ENCODE measurements around the gene ZC3HAV1.
"Not testable (repeated sequence)": the region's sequence is repeated elsewhere in the genome, so short reads cannot be mapped to it uniquely, and the experiment has no call there.

Gene ZC3HAV1

GRCh38 chr7:139049936-139050335, 59.6 kb downstream of the ZC3HAV1 start:
- no peak for DNase-seq (ENCODE audit: low read depth)

GRCh38 chr7:139049111-139049510, 60.4 kb downstream of the ZC3HAV1 start:
- no peak for DNase-seq (ENCODE audit: low read depth)

GRCh38 chr7:139047970-139048369, 61.5 kb downstream of the ZC3HAV1 start:
- DNase-seq (ENCODE audit: low read depth): no peak

DNA sequence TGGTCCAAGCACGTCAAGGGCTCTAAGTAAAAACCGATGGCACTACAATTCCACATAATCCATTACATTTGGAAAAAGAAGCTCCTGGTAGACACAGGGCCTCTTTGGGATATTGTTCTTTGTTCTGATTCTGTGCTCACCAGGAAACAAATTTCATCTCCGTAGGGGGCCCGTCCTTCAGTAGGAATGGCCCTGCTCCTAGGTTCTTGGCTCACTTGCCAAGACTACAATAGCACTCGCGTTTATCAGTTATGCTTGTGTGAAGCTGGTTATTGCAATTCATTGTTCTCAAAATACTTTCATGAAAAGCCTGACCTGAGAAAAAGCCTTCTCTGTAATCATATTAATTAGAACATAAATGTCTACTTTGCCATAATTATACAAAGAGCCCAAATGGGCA, 63.4 kb downstream of the ZC3HAV1 start:
- DNase-seq (ENCODE audit: low read depth): no peak

DNA sequence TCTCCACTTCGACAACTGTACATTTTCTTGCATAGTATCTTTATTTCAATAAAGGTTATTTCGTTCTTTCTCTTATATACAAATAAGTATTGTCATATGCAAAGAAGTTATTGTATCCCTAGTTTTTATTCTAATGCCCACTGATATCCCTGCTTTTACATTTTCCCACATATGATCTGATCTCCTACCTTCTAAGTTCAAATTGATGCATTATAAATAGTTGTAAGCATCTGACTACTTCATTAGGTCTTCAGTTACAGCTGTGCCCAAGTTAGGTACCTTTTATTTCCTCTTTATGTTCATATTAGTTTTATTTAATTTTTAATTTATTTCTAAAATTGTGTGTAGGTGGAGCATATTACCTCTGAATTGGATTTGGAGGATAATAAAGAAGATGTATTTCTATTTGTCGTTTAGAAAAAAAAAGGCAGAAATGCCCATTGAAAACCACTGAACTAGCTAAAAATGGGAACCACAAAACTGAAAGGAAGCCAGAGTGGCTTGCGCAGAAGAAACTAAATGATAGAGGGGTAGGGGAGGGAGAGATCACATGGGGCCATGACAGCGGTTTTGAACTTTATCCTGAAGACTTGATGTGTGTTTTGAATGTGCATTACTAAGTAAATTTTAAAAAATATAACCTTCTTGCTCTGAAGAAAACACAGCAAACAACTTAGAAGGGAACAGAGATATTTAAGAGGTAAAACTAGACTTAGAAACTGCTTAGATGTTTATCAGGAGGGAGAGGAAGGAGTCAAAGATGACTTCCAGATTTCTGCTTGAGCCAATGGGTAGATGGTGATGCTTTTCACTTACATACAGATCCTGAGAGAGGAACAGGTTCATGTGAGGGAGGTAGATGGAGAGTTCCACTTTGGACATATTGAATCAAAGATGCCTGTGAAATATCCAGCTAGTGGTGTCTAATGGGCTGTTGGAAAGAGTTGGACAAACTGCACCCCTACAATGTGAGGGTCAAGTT, 64.4 kb downstream of the ZC3HAV1 start:
- DNase-seq (ENCODE audit: low read depth): no peak

GRCh38 chr7:139043823-139044812, 65.4 kb downstream of the ZC3HAV1 start:
- DNase-seq (ENCODE audit: low read depth): no peak

DNA sequence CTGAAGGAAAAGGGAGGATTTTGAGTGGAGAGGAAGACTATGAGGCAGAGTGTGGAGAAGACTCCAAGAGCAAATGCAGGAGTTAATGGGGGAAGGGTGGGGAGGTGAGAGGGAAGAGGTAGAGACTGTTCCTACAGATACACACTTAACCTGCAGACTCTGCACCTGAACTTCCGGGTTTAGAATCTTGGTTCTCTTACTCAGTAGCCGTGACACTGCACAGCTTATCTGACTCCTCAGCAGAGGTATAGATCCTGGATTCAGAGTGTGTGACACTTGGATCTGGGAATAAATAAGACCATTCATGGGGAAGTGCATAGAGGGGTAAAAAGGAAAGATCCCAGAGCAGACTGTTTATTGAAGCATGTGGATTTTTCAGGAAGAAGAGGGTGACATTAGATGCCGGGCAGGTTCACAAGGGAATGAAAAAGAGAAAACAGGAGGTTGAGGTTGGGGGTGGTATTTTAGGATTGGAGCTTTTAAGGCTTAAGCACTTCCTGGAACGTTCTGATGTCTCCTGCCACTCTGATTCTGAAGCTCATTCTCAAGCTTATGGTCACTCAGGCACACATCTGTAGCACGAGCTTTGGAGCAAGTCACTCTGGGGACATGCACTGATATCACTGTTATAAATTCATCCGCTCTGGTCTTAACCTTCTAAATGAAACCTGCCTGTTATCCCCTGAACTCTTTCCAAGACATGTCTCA, 68.0 kb downstream of the ZC3HAV1 start:
- no peak for DNase-seq (ENCODE audit: low read depth)

- DNase-seq (ENCODE audit: low read depth): no peak
Observed at GRCh38 chr7:139038691-139039090, 70.8 kb downstream of the ZC3HAV1 start.

- no peak for DNase-seq (ENCODE audit: low read depth)
Observed at GRCh38 chr7:139036901-139037300, 72.6 kb downstream of the ZC3HAV1 start.

- peak; percentile 7 for DNase-seq (ENCODE audit: low read depth)
Observed at GRCh38 chr7:139035586-139036353, 73.8 kb downstream of the ZC3HAV1 start, which contains the start of gene ZC3HAV1L. TSS of gene ZC3HAV1L (minus strand) at chr7:139036042. CDS start at chr7:139036017, 25 bp downstream.

- DNase-seq (ENCODE audit: low read depth): no peak
Observed at GRCh38 chr7:139034855-139035585, 74.5 kb downstream of the ZC3HAV1 start.

- DNase-seq (ENCODE audit: low read depth): no peak
Observed at GRCh38 chr7:139034336-139034735, 75.2 kb downstream of the ZC3HAV1 start.

DNA sequence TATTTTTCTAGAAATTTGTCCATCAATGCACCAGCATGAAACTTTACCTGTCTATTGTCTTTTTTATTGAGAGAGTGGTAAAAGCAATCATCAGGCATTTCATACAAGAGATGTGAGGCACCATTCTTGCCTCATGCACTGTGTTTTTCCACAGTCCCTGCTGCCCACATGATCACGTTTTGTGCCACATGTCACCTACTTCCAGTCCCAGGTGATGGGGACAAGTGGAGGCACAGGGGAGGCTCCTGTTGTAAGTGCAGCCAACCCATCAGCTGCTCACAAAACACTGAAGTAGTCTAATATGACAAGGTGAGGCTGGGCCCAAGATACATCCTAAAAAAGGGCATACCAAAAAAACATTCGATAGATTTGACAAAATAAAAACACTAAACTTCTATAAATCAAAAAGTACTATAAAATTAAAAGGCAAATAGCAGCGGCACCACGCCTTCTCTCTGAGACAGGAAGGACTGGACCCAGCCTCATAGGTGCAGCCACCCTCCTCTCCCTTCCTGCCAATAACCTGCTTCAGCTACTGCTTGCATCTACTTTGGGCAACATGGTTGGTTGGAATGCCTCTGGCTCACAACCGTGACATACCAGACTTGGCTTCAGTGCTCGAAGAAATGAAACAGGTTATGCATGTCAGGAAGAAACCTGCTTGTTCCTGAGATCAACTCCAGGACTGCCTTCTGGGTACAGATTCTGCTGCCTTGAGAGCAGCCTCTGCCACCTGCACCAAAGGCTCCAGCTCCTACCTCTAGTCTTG, 76.0 kb downstream of the ZC3HAV1 start:
- no peak for DNase-seq (ENCODE audit: low read depth)

DNA sequence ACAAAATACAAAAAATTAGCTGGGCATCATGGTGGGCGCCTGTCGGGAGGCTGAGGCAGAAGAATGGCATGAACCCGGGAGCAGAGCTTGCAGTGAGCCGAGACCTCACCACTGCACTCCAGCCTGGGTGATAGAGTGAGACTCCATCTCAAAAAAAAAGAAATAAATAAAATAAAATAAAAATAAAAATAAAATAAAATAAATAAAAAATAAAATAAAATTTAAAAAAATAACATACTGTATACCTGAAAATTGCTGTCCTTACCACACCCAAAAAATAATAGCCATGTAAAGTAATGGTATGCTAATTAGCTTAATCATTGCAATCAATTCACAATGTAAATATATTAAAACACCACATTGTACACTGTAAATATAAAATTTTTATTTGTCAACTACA, 77.0 kb downstream of the ZC3HAV1 start:
- no peak for DNase-seq (ENCODE audit: low read depth)

GRCh38 chr7:139029353-139029752, 80.2 kb downstream of the ZC3HAV1 start:
- no peak for DNase-seq (ENCODE audit: low read depth)

GRCh38 chr7:139026551-139026950, 83.0 kb downstream of the ZC3HAV1 start:
- no peak for DNase-seq (ENCODE audit: low read depth)

- DNase-seq (ENCODE audit: low read depth): not testable (repeated sequence)
Observed at GRCh38 chr7:139025861-139026260, 83.7 kb downstream of the ZC3HAV1 start.

GRCh38 chr7:139023076-139023475, 86.4 kb downstream of the ZC3HAV1 start:
- DNase-seq (ENCODE audit: low read depth): no peak

DNA sequence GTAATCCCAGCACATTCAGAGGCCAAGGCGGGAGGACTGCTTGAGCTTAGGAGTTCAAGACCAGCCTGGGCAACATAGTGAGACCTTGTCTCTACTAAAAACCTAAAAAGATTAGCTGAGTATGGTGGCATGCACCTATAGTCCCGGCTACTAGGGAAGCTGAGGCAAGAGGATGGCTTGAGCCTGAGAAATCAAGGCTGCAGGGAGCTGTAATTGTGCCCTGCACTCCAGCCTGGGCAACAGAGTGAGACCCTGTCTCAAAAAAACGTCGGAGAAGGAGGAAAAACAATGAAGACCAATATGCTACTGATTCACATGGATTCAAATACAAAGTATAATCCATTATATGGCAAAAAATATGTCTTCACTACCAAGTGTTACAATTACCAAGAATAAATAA, 87.2 kb downstream of the ZC3HAV1 start:
- DNase-seq (ENCODE audit: low read depth): no peak

Measured in HS-27A (cell line).